ENCODE results near the gene SPTLC1.

DNA sequence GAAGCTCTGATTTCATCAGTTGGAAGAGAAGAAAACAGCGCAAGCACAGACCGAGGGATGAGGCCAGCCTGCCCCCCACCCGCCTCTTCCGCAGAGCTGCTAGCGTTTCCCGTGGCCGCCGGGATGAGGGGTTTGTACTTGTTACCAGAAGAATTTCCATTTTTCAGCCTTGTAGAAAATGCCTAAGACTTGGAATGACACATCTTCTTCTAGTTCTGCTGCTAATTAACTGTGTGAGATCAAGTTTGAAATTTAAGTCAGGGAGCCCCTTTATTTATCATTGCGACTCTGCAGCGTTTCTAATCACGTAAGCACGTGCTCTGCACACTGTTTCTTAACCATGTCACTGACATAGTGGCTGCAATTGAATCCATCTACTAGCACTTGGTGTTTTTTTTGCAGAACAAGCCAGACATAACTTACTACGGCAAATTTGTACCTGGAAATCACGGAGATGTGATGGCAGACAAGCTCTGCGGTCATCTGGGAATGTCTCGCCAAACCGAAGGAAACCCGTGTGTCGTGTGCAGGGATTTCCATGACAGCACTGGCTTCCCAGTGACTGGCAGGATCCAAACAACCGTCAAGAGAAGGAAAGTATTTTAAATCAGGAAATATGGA, 123.4 kb downstream of the SPTLC1 start:
- TF ChIP-seq, protein P1, sequence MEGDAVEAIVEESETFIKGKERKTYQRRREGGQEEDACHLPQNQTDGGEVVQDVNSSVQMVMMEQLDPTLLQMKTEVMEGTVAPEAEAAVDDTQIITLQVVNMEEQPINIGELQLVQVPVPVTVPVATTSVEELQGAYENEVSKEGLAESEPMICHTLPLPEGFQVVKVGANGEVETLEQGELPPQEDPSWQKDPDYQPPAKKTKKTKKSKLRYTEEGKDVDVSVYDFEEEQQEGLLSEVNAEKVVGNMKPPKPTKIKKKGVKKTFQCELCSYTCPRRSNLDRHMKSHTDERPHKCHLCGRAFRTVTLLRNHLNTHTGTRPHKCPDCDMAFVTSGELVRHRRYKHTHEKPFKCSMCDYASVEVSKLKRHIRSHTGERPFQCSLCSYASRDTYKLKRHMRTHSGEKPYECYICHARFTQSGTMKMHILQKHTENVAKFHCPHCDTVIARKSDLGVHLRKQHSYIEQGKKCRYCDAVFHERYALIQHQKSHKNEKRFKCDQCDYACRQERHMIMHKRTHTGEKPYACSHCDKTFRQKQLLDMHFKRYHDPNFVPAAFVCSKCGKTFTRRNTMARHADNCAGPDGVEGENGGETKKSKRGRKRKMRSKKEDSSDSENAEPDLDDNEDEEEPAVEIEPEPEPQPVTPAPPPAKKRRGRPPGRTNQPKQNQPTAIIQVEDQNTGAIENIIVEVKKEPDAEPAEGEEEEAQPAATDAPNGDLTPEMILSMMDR (IDR thresholded peaks at IDR 0.05), result no peak
- no peak for TF ChIP-seq POLR2AphosphoS5 (IDR thresholded peaks at IDR 0.05)
